HG03558 (cell line): ENCODE data around the gene ADGRA1.

ENCODE experiments used
- ATAC-seq: cut with Tn5 transposase; IDR thresholded peaks from one replicate; pipeline ENCODE4 v1.9.1; 2021; ENCODE audit warnings: moderate number of reproducible peaks; ENCODE audit not compliant: unreplicated experiment; ENCODE audit errors: extremely low read depth

Gene ADGRA1

DNA sequence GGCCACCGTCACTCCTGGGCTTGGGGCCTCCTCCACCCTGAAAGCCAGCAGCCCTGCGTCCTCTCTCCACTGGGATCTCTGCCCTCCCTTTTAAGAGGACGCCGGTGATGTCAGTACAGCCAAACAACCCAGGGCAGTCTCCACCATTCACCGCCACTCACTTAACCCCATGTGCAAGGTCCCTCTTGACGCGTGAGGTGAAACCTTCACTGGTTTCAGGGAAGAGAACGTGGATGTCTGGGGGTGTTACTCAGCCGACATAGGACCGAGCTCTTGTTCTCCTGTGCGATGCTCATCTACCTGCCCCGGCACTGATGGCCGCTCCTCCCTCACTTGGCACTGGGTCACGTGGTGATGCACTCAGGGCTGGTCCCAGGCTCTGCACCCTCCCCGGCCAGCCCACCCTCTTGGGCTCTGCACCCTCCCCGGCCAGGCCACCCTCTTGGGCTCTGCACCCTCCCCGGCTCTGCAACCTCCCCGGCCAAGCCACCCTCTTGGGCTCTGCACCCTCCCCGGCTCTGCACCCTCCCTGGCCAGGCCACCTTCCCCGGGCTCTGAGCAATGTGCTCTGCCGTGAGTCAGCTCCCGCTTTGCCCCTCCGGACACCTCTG lies 36.1 kb downstream of the ADGRA1 start:
- no peak for ATAC-seq

DNA sequence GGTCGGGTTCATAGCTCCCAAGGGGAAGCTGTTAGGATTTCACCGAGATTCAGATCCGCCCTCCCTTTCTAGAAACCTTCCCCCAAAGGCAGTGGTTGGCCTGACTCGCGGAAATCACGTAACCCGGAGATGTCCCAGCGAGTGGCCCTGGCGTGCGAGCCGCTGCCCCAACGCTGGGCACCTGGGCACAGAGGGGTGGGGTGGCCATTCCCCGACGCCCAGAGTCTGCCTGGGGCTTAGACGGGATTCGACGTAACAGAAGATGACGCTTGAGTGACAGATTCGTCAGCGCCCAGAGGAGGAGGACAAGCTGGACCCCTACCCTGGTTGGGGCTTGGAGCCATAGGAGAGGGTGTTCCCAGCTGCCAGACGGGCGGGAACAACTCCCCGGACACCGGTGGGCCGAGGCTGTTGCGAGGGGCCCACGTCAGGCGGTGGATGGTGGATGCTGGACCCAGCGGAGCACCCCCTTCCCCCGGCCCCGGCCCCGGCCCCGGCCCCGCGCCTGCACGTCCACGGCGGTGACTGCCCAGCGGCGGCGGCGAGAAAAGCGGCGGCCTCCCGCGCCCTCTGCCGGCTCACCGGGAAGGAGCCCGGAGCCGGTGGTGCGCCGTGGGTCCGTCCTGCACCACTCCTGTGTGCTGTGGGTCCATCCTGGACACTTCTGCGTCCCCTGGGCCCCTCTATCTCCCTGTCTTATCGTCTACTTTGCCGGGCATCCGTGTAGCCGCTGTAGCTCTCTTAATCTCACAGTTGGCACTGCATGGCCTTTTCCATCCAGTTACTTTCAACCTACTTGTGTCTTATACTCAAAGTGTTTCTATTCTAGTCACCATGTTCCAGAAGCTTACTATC lies 36.9 kb downstream of the ADGRA1 start:
- no peak for ATAC-seq

- no peak for ATAC-seq
Observed at GRCh38 chr10:133125901-133126300, 38.2 kb downstream of the ADGRA1 start.

DNA sequence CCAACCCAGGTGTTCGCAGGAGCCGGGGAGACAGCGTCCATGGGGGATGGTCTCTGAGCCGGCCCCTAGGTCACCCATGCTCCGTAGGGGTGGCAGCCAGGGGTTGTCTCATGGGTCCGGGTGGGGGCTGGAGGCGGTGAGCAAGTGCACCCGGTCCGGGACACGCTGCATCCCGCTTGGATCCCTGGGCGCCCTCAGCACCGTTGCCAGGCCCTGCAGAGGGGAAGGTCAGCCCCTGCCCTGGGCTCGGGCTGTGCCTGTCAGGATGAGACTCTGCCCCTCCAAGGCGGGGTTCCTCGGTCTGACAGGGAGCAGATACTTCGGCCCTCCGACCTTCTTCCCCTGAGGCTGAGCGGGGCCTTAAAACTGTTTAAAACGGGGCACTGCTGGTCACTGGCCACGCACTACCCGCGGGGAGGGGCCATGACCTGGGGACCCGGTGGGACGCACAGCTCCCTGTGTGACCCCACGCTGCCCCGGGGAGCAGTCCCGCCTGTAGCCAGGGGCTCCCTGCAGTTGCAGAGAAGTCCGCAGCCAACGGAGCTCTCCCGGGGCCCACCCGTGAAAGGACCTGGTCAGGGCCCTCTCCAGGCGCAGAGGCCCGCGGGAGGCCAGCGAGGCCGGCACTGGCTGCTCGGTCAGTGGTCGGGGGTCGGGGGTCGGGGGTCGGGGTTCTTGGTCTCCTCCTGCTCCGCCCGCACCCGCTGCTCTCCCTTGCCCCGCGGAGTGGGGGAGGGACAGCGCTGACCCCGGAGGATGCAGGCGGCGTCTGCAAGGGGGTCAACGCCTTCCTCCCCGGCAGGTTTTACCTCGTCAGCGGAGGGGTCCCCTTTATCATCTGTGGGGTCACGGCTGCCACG lies 38.9 kb downstream of the ADGRA1 start:
- ATAC-seq = no peak

GRCh38 chr10:133127291-133128125 lies 39.8 kb downstream of the ADGRA1 start:
- ATAC-seq = no peak

DNA sequence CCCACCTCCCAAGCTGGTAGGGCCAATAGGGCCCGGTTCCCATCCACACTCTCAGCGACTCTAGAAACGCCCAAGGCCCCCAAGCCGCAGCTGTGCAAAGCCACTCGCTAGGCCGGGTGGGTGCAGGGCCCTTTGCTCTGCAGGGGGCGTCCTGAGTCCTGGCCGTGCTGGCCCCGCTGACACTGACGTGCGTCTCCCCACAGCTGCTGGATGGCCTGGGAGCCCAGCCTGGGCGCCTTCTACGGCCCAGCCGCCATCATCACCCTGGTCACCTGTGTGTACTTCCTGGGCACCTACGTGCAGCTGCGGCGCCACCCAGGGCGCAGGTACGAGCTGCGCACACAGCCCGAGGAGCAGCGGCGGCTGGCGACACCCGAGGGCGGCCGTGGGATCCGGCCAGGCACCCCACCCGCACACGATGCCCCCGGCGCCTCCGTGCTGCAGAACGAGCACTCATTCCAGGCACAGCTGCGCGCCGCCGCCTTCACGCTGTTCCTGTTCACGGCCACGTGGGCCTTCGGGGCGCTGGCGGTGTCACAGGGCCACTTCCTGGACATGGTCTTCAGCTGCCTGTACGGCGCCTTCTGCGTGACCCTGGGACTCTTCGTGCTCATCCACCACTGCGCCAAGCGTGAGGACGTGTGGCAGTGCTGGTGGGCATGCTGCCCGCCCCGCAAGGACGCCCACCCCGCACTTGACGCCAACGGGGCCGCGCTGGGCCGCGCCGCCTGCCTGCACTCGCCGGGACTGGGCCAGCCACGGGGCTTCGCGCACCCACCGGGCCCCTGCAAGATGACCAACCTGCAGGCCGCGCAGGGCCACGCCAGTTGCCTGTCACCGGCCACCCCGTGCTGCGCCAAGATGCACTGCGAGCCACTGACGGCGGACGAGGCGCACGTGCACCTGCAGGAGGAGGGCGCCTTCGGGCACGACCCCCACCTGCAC lies 40.7 kb downstream of the ADGRA1 start:
- no peak for ATAC-seq

DNA sequence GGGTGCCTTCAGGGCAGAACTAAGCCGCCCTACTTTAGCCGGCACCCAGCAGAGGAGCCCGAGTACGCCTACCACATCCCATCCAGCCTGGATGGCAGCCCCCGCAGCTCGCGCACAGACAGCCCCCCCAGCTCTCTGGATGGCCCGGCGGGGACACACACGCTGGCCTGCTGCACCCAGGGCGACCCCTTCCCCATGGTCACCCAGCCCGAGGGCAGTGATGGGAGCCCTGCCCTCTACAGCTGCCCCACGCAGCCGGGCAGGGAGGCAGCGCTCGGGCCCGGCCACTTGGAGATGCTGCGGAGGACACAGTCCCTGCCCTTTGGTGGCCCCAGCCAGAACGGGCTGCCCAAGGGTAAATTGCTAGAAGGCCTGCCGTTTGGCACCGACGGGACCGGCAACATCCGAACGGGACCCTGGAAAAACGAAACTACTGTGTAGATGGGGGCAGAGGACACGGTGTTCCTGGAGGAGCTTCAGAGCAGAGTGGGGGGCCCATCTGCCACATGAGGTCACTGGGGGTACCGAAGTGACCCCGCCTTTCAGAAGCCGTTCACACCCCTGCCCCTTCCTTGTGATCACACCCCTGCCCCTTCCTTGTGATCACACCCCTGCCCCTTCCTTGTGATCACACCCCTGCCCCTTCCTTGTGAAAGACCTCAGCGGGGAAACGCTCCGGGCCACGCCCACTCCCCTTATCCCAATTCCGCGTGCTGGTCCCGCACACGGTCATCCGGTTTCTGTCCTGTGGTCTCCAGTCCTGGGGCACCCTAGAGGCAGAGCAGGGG lies 41.5 kb downstream of the ADGRA1 start:
- ATAC-seq = no peak

GRCh38 chr10:133129859-133130495 lies 42.3 kb downstream of the ADGRA1 start:
- no peak for ATAC-seq

DNA sequence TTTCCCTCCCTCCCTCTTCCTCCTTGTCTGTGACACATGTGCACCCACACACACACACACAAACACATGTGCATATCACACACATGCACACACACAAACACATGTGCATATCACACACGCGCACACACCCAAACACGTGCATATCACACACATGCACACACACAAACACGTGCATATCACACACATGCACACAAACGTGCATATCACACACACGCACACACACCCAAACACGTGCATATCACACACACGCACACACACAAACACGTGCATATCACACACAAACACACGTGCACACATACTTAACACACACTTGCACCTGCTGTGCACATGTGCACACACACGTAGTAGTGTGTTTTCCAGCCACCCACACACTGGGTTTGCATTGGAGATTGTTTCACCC lies 42.9 kb downstream of the ADGRA1 start:
- ATAC-seq = no peak

- no peak for ATAC-seq
Observed at GRCh38 chr10:133131053-133131452, 43.3 kb downstream of the ADGRA1 start.

- ATAC-seq = no peak
Observed at GRCh38 chr10:133131734-133132472, 44.2 kb downstream of the ADGRA1 start.

- ATAC-seq = no peak
Observed at GRCh38 chr10:133132473-133133291, 45.0 kb downstream of the ADGRA1 start.

DNA sequence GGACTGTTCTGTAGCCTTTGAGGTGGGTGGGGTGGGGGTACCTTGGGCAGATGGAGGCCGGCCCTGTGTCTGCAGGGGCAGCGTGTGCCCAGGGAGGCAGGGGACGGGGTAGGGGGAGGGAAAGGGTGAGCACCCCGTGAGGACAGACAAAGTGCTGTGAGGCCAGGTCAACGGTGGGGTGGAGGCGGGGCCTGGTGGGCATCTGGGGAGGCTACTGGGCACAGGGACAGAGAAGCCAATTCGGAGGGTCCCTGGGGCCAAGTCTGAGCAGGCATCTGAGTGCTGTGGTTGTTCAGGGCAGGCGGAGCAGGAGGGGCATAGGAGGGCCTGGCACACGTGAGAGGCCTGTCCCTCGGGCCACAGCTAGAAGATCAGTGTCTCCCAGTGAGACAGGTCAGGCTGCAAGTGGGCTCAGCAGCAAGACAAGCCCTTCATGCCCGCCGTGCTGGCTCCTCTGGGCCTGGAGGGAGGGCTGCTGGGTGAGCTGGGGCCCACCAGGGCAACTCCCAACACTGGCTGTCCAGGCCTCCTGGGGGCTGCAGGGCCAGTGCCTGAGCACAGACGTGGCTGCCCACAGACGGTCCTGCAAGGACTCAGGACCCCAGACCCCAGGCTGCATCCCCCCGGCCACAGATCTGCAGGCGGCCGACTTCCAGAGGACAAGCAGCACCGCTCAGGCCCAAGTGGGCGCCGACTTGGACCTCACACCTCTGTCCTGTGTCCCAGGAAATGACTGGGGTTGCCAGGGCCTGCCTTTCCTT lies 45.9 kb downstream of the ADGRA1 start:
- ATAC-seq = no peak

DNA sequence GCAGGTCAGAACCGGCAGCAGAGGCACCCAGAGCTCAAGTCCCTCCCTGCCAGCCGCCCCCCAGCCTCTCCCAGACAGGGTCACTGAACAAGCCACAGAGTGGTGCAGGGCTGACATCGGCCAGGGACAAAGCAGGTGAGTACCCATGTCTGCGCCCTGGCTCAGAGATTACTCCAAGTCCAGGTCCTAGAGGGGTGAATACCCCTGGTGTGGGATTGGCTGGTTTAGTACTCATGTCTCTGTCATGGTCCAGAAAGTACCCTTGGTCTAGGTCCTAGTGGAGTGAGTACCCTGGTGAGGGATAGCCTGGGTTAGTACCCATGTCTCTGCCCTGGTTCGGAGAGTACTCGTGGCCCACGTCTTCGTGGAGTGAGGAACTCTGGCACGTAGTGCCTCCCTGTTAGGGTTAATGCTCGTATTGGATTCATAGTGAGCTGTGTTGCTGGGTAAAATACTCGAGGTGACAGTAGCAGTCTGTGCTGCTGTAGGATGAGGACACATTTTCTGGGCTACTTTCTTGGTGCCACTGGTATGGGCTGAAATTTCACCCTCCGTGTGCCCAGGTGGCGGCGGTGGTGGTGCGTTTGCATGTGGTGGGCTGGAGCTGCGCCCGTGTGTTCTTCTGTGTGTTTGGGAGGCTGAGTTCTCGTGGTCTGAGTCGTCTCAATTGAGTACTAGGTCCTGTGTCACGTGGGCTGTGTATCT lies 46.8 kb downstream of the ADGRA1 start:
- no peak for ATAC-seq

- no peak for ATAC-seq
Observed at GRCh38 chr10:133135116-133135465, 47.4 kb downstream of the ADGRA1 start.
